NCI-H1105 treated with DMSO at 0.1 percent for 48 hours (cell line): ENCODE results near the gene DEDD2.

ENCODE experiments used
- DNase-seq: peaks from one replicate; lab custom pipeline; 2025; lab: John Stamatoyannopoulos, UW

The DEDD2 gene

GRCh38 chr19:42198676-42199439 is 18.6 kb downstream of the DEDD2 start:
- no peak for DNase-seq

GRCh38 chr19:42197375-42197817 is 20.1 kb downstream of the DEDD2 start:
- DNase-seq: no peak

- no peak for DNase-seq
Measured at GRCh38 chr19:42196011-42197001, 21.2 kb downstream of the DEDD2 start.

- DNase-seq: no peak
Measured at GRCh38 chr19:42193706-42194105, 23.8 kb downstream of the DEDD2 start.

- DNase-seq: no peak
Measured at GRCh38 chr19:42193294-42193693, 24.2 kb downstream of the DEDD2 start.

- peak; percentile 8 for DNase-seq
Measured at GRCh38 chr19:42191855-42192254, 25.6 kb downstream of the DEDD2 start.

- DNase-seq: no peak
Measured at GRCh38 chr19:42191330-42191729, 26.1 kb downstream of the DEDD2 start.

GRCh38 chr19:42189133-42189532 is 28.3 kb downstream of the DEDD2 start:
- DNase-seq: no peak

- no peak for DNase-seq
Measured at GRCh38 chr19:42188665-42189064, 28.8 kb downstream of the DEDD2 start.

- DNase-seq: no peak
Measured at GRCh38 chr19:42185277-42185676, 32.2 kb downstream of the DEDD2 start.

- peak; percentile 78 for DNase-seq
Measured at GRCh38 chr19:42184401-42184861, 33.0 kb downstream of the DEDD2 start.

- peak; percentile 5 for DNase-seq
Measured at GRCh38 chr19:42178791-42179674, 38.4 kb downstream of the DEDD2 start.

- no peak for DNase-seq
Measured at GRCh38 chr19:42177686-42178019, 39.8 kb downstream of the DEDD2 start.

GRCh38 chr19:42176990-42177685 is 40.3 kb downstream of the DEDD2 start:
- DNase-seq: peak; percentile 95

- DNase-seq: peak; percentile 95
Measured at GRCh38 chr19:42176649-42176989, 40.9 kb downstream of the DEDD2 start.

- peak; percentile 53 for DNase-seq
Measured at GRCh38 chr19:42175952-42176648, 41.4 kb downstream of the DEDD2 start.

- no peak for DNase-seq
Measured at GRCh38 chr19:42174958-42175734, 42.3 kb downstream of the DEDD2 start.

GRCh38 chr19:42174188-42174587 is 43.3 kb downstream of the DEDD2 start:
- no peak for DNase-seq

GRCh38 chr19:42173695-42174094 is 43.8 kb downstream of the DEDD2 start:
- no peak for DNase-seq

- no peak for DNase-seq
Measured at GRCh38 chr19:42172261-42172660, 45.2 kb downstream of the DEDD2 start.
